HG03196 (cell line): Measurements from ENCODE around the gene HLA-DRB5.
"Not testable (repeated sequence)": the region's sequence is repeated elsewhere in the genome, so short reads cannot be mapped to it uniquely, and the experiment has no call there.

ENCODE experiments used
- ATAC-seq: cut with Tn5 transposase; IDR thresholded peaks from one replicate; pipeline ENCODE4 v1.9.1; 2021; ENCODE audit not compliant: unreplicated experiment

Gene HLA-DRB5

DNA sequence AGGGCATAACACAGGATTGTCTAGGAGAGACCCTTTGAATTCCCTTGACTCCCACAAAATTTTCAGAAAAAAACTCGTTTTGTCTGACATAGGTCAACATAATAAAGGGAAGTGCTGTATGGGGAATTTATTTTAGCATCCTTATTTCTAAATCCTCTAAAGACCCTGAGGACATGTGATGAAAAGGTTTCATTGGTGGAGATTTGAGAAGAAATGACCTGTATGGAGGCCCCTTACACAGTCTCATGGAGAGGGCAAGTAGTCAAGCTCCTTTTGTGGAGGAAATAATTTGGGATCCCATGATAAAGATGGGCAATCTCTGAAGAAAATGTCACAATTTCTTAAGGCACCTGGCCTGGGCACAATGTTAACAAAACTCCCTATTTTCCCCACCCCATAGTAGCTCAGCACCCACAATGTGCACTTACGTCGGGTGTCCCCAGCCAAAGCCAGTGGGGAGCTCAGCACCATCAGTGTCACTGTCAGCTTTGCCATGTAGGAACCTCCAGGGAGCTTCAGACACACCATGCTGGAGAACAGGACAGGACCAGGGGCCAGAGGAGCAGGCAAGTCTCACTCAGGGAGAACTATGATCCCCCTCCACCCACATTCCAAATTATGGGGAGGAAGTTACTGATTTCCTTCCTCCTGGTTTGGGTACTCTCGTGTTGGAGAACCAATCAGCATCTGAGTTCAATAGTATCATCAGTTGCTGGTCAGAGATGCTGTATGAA is at the start of gene HLA-DRB5:
Gene HLA-DRB5 (minus strand): TSS at position 591 of the 734 bp plus-strand sequence. CDS start 63 bp downstream, at position 528.
- ATAC-seq: peak; percentile 76

DNA sequence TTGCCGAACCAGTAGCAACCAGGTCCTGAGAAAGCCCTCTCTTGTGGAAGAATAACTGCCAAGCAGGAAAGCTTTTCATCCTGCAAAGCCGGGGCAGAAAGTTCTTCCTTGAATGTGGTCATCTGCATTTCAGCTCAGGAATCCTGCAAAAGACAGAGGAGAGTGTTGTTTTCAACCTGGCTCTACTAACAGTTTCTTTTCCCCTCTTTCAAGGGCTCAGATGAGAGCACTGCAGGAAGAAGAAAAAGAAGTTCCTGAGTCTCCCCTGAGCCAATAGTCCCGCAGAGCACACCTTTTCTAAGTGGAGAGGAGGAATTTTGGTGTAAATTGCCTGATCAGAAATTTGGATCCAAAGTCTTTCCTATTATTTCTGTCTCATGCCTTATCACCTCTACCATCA is 48.9 kb upstream of the HLA-DRB5 start:
- no peak for ATAC-seq

- not testable (repeated sequence) for ATAC-seq
Measured at GRCh38 chr6:32577493-32577892, 47.4 kb upstream of the HLA-DRB5 start.

GRCh38 chr6:32576250-32576649 is 46.2 kb upstream of the HLA-DRB5 start:
- ATAC-seq: no peak

DNA sequence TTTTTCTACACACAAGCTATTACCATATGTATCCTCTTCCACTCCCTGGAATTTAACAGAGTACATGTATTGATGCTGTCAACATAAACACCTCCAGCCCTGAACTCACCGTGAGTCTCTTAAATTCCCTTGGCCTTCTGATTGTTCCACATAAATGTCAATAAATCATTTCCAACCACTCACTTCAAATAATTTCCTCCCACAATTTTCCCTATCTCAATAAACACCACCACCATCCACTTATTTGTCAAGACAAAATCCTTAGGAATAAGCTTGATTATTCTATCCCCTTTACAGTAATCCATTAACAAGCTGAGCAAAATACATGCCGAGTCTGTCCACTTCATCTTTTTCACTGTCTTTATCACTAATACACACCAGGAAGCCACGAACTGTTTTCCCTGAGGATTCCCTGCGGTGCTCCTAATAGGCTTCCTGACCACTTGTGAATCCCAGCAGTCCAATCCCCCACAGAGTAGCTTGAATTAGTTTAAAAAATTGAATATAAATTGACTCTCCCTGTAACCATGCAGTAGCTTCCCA is 40.3 kb upstream of the HLA-DRB5 start:
- no peak for ATAC-seq

GRCh38 chr6:32568561-32568960 is 38.5 kb upstream of the HLA-DRB5 start:
- no peak for ATAC-seq

DNA sequence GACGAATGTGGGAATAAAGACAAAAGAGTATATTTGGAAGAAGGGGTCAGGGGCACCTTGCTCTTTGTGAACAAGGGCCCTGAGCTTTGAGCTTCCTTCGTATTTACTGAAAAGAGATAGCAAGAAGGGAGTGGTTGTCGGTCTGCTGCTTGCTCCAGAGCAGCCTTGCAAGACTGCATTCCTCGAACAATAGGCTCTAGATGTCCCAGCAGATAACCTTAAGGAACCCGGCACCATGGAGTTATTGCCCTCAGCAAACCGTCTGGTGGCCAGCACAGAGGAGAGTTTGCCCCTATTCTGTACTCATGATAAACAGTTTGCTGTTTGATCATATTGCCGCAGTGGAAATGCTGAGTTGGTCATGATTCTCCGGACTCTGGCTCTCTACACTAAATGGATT is 36.9 kb upstream of the HLA-DRB5 start:
- ATAC-seq: no peak

DNA sequence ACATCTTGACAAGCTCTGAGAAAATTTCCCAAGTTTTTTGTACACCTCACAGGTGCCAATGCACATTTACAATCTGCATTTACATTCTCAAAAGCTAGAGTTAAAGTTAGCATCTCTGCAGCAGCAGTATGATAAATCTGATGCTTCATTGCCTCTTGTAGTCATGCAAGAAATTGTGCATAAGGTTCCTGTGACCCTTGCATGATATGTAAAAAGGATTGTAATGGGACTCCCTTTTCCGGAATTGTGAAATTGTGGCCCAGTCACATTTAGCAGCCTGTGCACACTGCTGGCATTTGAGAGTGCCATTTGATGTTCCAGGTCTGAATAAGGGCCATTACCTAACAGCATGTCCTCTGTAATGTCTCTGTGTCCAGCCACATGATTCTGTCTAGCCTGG is 35.4 kb upstream of the HLA-DRB5 start:
- no peak for ATAC-seq

DNA sequence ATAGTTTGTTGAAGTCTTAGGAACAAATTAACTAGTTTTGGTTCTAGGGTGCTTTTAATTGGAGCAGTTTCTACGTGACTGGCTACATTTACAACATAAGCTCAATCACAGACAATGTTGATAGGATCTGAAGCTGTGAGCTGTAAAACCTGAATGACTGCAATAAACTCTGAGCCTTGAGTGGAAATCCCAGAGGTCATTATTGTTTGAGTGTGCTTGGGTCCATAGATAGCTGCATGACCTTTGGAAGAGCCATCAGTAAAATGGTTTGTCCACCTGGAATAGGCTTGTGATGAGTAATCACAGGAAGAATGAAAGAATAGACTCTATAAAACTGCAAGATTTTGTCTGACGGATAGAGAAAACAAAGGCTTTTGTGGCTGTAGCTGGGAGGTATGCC is 32.9 kb upstream of the HLA-DRB5 start:
- ATAC-seq: no peak

- ATAC-seq: no peak
Measured at GRCh38 chr6:32559747-32560146, 29.7 kb upstream of the HLA-DRB5 start.

GRCh38 chr6:32558426-32559057 is 28.5 kb upstream of the HLA-DRB5 start:
- ATAC-seq: no peak

DNA sequence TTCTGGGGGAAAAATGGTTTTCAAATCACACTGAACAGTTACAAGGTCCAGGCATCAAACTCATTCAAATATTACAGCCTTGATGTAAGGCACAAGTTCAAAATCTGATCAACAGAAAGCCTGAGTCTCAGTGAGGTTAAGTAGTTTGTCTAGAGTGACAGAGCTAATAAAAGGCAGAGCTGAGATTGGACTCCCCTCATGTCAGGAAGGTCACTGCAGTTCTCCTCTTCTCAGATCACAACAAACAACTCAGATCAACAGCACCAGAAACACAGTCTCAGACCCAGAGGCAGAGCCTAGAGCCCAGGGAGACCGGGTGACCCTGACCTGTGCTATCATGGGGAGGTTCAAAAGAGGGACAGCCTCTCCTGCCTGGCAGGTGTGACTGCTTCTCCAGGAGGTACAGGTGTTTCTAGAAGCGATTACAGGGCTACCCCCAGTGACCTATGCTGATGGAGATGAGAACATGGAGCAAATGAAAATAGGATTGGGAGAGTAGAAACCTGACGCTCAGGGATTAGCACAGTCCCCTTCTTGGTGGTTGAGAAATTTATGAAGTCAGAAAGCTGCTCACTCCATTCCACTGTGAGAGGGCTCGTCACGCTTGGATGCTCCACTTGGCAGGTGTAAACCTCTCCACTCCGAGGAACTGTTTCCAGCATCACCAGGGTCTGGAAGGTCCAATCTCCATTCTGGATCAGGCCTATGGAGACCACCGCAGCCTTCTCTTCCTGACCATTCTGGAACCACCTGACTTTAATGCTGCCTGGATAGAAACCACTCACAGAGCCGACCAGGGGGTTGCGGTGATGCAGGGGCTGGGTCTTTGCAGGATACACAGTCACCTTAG is 24.3 kb upstream of the HLA-DRB5 start:
- no peak for ATAC-seq

GRCh38 chr6:32553037-32553742 is 23.1 kb upstream of the HLA-DRB5 start:
- no peak for ATAC-seq

GRCh38 chr6:32551410-32551809 is 21.3 kb upstream of the HLA-DRB5 start:
- no peak for ATAC-seq

DNA sequence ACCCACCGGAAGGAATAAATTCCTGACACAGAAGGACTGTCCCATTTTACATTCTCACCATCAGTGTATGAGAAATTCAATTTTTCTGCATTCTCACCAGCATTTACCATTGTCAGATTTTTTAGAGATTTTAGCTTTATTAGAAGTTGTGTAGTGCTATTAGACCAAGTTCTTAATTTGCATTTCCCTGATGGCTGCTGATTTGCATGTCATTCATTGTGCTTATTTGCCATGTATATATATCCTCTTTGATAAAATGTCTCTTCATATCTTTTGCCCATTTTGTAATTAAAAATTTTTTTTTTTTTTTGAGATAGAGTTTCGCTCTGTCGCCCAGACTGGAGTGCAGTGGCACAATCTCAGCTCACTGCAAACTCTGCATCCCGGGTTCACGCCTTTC is 9.8 kb upstream of the HLA-DRB5 start:
- no peak for ATAC-seq

GRCh38 chr6:32530431-32530793 is 325 bp upstream of the HLA-DRB5 start:
- peak; percentile 35 for ATAC-seq

- no peak for ATAC-seq
Measured at GRCh38 chr6:32522302-32523047, 7.6 kb downstream of the HLA-DRB5 start.

DNA sequence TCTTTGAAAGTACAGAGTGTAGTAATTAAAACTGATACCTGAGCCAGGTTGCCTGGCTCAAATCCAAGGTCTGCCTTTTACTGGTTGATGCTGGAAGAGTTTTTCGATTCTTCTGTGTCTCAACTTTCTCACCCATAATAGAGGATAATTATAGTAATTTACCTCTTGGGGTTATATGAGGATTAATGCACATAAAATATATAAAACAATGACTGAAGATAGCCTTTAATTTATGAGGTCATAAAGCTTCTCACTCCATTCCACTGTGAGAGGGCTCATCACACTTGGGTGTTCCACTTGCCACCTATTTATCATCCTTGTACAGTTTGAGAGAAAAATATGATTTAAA is 10.2 kb downstream of the HLA-DRB5 start:
- ATAC-seq: no peak

GRCh38 chr6:32519118-32519909 is 10.8 kb downstream of the HLA-DRB5 start:
- no peak for ATAC-seq
